Measurements from ENCODE around the gene TXLNB. TPM values are rescaled to one million over a fixed set of nuclear protein-coding genes. Genes with fewer than 3 reads are reported as not detected.
A peak's percentile ranks its signal among the peaks of the same experiment; 100 is the strongest.
"Not testable (repeated sequence)": the region's sequence is repeated elsewhere in the genome, so short reads cannot be mapped to it uniquely, and the experiment has no call there.

The TXLNB gene
- total RNA-seq, 1 experiment from 2014 or later = not detected

DNA sequence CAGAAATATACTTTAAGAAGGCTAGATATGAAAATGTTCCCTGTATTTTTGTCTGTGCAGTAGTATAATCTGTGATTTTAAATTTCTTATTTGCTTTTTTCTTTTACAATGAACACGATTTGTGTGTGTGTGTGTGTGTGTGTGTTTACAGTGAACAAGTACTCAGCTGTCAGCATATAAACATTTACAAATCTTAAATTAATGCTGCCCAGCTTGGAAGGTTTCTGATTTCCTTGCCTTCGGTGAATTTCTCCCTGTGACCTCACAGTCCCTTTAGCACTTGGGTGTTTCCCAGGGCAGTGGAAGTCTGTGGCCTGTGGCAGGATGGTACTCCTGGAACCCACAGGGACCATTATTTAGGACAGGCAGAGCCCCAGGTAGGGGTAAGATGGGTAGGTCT, 37.6 kb downstream of the TXLNB start:
- no peaks in the 10 kb centered on the region for H3K27me3 ChIP-seq
- H3K4me3 ChIP-seq = no peak overlapping the region
- H3K9me3 ChIP-seq = no peaks in the 10 kb centered on the region
- no peak for DNase-seq
- no peaks in the 10 kb centered on the region for H3K36me3 ChIP-seq

DNA sequence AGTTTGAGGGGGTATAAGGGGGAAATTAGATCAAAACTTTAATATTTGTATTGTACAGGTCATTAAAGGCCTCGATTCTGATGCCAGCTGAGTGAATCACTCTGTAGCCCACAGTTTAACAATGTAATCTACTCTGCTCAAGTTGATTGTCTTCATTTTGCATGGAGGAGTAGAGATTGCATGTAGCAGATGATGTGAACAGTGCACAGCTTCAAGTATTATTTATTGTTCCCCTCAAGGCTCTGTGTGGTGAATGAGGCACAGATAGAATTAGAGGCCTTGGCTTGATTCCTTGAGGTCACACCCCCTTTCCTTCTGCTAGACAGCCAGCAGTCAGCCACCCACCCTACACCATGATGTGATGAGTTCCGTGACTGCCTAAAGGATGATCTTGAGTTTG, 38.1 kb downstream of the TXLNB start:
- Histone ChIP-seq H3K27me3 (no peaks in the 10 kb centered on the region), H3K36me3 (no peaks in the 10 kb centered on the region), H3K4me3 (no peak overlapping the region), H3K9me3 (no peaks in the 10 kb centered on the region)
- no peak for DNase-seq

DNA sequence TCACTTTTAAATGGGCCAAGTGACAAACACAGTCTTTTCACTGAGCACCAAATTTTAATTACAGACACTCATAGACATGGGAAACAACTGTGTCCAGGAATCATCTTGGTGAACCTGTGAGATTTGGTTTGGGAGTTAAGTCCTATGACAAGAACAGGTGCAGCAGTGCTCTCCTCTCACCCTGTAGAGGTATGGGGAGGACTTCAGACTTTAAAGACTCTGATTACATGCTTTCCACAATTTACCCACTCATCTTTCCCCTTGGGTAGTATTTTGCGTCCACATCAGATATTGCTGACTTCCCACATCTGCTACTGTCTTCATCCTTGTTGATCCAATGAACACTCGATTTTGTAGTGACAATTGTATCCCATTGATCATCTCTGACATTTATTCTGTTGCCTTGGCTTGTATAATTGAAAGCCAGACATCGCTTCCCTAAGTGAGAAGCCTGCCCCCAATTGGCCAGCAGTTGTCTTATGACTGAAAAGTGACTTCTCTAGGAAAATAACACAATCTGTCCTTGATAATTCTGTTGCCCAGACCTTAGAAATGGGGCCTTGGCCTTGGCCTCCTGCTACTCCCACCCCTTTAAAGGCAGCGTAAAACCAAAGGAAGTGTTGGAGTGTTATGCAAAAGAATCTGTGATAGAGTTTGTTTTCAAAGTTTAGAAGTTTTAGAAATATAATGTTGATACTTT, 40.0 kb downstream of the TXLNB start:
- Histone ChIP-seq H3K27me3 (no peaks in the 10 kb centered on the region), H3K36me3 (no peaks in the 10 kb centered on the region), H3K4me3 (no peak overlapping the region), H3K9me3 (no peaks in the 10 kb centered on the region)
- DNase-seq = no peak

DNA sequence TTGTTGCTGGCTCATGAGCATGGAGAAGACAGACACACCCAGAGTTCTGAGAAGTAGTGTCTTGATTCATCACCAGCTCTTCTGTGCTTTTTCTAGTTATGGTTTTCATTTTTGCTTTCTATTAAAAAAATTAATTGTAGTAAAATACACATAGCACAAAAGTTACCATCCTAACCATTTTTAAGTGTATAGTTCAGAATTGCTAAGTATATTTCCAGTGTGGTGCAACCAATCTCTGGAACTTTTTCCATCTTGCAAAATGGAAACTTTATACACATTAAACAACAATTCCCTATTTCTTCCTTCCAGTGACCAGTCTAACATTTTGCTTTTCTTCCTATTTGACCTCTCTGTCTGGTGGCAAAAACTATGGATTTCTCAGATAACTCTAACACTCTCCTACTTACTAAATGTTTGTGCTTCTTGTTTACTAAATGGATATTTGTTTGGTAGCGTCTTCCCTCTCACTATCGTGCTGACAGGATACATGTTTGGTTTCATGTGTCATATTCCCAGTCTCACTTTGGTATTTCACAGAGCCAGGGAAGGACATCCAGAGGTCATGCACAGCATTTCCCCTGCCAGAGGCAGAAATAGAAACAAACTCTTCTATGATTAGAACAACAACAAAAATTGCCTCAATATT, 40.6 kb downstream of the TXLNB start:
- no peak overlapping the region for H3K4me3 ChIP-seq
- no peaks in the 10 kb centered on the region for H3K36me3 ChIP-seq
- no peaks in the 10 kb centered on the region for H3K9me3 ChIP-seq
- no peak for DNase-seq
- H3K27me3 ChIP-seq = no peaks in the 10 kb centered on the region

DNA sequence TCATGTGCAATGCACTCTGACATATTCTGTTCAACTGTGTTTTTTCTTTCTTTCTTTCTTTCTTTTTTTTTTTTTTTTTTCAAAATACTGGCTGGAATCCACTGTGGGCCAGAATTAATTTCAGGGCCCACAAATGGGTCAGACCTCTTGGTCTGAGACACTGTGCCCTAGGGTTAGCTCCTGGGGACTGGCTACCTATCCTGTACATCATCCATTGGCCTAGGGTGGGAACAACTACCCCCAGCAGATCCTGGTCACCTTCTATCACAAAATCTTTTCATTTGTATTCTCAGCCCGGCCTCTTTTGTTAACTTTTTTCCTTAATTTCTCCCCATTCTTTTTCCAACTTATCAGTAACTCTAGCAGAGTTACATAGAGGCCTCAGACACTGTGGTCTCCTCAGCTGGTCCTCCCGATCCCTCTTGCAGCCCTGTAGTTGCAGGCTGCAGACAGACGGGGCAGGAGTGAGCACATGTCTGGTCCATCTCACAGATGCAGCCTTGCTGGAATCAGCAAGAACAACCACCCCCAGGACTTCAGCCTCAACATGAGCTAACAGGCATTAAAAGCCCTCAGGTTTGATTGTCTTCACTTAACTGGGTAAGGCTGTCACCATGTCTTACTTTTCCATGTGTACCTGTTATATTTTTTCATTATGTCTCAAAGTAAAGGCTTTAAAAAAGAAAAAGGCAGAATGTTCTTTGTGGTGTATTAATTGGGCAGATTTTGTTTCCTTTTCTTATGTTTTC, 41.3 kb downstream of the TXLNB start:
- peak; percentile 62 for DNase-seq
- Histone ChIP-seq H3K36me3 (no peaks in the 10 kb centered on the region), H3K9me3 (no peaks in the 10 kb centered on the region), H3K27me3 (no peaks in the 10 kb centered on the region), H3K4me3 (no peak overlapping the region)

DNA sequence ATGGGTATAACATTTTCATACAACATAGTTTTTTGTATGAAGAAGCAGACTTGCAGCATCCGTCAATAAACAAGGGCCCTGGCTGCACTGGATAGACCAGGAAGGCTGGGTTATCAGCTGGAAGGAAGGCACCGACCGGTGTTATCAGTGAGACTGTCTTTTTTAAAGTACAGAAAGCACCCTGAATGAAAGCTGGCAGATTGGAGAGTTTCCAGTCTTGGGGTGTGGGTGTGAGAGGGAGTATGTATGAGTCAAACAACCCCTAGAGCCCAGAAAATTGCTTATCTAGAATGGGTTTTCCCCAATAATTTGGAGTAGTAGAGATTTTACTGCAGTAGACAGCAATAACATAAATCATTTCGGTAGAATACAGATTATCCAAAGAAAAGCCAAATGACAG, 42.4 kb downstream of the TXLNB start:
- Histone ChIP-seq H3K9me3 (no peaks in the 10 kb centered on the region), H3K27me3 (no peaks in the 10 kb centered on the region), H3K36me3 (no peaks in the 10 kb centered on the region), H3K4me3 (no peak overlapping the region)
- DNase-seq = no peak

DNA sequence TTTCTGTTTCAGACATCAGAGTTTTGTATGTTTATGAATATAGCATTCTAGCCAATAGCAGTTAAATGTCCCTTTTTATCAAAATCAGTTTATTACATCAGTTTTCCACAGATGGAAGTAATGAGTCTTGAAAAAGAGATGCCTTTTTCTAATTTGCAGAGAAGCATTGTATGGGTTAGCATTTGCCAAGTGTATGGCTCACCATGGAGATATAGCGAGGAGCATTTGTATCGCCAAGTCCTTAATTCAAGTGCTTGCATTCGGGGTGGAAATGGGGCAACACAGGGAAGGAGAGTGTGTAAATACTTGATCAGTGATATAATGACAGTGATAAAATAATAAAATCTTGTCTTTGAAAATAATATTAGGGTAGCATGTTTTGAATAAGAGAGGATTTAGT, 42.9 kb downstream of the TXLNB start:
- no peaks in the 10 kb centered on the region for H3K27me3 ChIP-seq
- no peak for DNase-seq
- no peaks in the 10 kb centered on the region for H3K9me3 ChIP-seq
- no peaks in the 10 kb centered on the region for H3K36me3 ChIP-seq
- H3K4me3 ChIP-seq = no peak overlapping the region

DNA sequence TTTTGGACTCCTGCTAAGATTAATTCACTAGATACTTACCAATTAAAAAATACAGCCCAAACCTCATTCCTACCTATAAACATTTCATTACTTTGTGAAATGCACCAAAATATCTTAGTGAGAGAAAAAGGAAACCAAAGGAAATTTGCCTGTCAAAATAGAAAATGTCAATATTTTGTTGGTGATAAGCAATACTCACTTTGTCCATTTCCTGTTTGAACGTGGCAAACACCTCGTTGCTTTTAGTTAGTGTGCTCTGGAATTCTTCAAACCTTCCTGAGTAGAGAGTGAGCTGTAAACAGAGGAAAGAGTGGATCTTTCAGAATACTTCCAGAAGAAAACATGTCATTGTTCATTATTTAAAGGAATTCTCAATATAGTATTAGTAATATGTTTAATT, 44.2 kb downstream of the TXLNB start:
- H3K4me3 ChIP-seq = no peak overlapping the region
- DNase-seq = no peak

DNA sequence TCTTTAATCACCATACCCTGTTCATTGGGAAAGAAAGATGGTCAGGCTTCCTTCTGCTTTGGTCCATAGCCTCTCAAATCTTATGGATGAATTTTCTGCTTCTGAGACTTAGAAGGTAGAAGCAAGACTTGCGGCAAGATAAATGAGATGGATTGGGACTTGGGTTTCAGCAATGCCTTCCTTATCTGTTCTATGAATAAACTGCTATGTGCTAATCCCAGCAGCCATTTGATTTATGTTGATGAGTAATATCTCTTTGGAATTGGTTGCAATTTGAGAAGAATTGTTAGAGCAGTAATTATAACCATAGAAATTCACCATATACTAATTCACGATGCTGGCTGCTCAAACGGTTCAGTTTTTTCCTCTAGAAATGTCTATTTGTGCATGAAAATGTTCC, 48.3 kb downstream of the TXLNB start:
- Histone ChIP-seq H3K9me3 (no peaks in the 10 kb centered on the region), H3K27me3 (no peaks in the 10 kb centered on the region), H3K4me3 (no peak overlapping the region), H3K36me3 (no peaks in the 10 kb centered on the region)
- DNase-seq = no peak

More for the DNA sequence above, 44.2 kb downstream of the TXLNB start:
- no peaks in the 10 kb centered on the region for H3K9me3 ChIP-seq
- H3K36me3 ChIP-seq = no peaks in the 10 kb centered on the region
- H3K27me3 ChIP-seq = no peaks in the 10 kb centered on the region

DNA sequence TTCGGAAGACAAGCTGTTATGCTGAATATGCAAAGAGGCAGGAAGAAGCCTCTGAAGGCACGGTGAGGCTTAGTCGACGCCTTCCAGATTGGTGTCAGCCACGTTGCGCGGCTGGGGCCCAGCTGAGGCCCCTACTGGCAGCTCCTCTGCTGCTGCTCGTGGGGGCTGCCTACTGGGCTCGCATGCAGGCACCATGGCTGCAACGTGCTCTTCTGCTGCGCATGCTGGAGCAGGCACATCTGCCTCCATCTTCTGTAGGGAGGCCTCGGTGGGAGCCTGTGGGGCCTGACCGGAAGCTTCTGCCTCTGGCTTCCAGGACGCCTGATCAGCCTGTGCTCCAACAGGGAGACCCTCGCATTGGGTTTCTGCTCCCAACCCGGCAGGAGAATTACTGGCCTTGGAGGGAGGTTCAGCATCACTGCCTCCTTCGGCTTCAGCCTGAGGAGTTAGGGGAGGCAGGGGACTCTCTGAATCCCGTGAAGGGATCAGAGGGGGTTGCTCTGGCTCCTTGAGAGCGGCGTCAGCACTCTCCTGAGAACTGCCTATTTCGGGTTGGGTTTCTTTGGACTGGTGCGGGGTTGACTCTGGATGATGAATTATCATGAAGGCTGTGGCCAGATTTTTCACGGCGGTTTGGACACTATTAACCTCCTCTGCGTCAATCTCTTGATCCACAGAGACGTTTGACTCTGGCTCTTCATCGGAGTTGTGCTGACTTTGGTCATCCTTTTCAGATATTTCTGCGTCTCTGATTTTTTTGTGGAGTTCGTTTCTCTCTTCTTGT, 49.1 kb downstream of the TXLNB start:
- H3K36me3 ChIP-seq = no peaks in the 10 kb centered on the region
- no peak overlapping the region for H3K4me3 ChIP-seq
- no peaks in the 10 kb centered on the region for H3K27me3 ChIP-seq
- no peaks in the 10 kb centered on the region for H3K9me3 ChIP-seq
- DNase-seq = no peak

DNA sequence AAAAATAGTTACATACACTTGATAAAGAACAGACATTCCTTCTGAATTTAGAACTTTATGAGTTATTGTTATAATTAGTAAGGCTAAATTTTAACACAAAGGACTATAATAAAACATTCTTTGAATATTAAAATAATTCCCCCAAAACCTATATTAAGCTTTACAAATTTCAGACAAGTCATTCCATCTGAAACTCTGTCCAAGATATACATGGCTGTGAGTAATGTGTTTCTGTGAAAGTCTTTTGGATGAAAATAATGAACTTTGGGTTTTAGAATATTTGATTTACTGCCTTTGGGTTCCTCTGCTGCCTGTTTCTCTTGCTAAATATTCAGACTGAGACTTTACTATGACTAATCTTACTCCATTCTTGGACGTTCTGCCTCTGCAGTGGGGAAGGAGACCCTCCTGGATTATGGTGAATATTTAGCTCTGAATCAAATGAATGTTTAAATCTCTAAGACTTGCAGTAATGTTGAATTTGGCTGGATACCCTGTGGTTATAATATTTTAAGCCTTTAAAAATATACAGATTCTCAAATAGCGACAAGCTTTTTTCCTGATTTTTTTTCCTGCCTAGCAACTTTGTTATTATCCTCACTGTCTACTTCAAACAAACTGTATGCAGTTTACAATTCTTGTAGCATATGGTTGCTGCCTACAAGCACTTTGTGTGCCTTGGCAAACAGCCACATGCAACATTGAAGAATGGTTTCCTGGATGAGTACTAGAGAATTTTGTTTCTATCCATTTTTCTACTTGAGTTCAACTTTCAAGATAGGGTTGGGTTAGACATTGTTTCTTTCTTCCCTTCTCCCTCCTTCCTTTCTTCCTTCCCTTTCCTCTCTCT, 51.4 kb downstream of the TXLNB start:
- H3K4me3 ChIP-seq = no peak overlapping the region

DNA sequence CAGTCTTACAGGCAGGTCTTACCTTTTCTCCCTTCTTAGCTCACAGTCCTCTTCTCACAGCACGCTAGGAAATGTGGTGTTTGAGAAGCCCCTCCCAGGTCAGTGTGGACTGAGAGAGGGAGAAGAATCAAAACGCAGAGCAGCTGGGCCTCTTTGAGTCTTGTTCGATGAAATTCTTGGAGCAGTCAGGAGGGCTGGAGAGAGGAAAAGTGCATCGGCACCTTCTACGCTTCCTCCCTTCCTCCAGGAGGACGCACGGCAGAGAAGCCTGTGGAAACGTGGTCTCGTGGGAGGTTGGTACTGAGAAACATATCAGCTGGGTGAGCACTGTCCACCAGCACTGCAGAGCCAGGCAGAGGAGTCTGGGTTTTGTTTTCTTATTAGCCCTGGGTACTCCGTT, 52.7 kb downstream of the TXLNB start:
- no peaks in the 10 kb centered on the region for H3K36me3 ChIP-seq
- no peak overlapping the region for H3K4me3 ChIP-seq
- H3K9me3 ChIP-seq = no peaks in the 10 kb centered on the region
- no peak for DNase-seq
- no peaks in the 10 kb centered on the region for H3K27me3 ChIP-seq

More for the DNA sequence above, 51.4 kb downstream of the TXLNB start:
- Histone ChIP-seq H3K36me3 (no peaks in the 10 kb centered on the region), H3K9me3 (no peaks in the 10 kb centered on the region), H3K27me3 (no peaks in the 10 kb centered on the region)
- peak; percentile 84 for DNase-seq

DNA sequence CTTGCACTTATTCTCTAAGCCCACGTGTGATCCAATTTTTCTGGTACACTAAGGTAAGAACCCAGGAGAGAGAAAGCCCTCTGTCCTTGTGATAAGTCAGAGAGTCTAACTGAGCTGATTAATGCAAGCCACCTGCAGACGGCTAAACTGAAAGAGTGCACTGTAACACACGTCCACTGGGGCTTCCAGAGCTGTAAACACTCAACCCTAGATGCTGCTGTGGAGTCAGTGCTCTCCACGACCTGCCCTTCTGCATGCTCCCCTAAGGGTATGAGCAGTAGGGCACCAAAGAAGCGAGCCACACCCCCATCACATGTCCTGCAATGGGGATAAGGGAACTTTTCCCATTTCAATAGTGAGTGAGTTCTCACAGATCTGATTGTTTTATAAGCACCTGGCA, 55.7 kb downstream of the TXLNB start:
- no peaks in the 10 kb centered on the region for H3K9me3 ChIP-seq
- no peak for DNase-seq
- no peaks in the 10 kb centered on the region for H3K27me3 ChIP-seq
- H3K36me3 ChIP-seq = no peaks in the 10 kb centered on the region
- no peak overlapping the region for H3K4me3 ChIP-seq

DNA sequence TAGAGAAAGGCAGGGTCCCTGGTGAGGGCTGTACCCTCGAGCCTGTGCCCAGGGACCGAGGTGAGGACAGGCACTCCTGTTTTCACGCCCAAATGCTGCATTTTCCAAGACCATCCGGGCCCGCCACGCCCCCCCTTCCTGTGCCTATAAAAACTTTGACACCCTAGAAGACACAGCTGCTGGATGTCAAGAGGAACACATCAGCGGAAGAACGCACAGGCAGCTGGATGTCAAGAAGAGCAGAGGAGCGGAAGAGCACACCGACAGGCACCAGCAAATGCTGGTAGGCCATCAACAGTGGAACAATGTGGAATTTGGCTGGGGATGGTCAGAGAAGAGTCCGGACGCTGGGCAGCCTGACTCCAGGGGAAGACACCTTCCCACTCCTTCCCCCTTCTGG, 56.1 kb downstream of the TXLNB start:
- no peak for DNase-seq
- H3K4me3 ChIP-seq = no peak overlapping the region
- no peaks in the 10 kb centered on the region for H3K36me3 ChIP-seq
- no peaks in the 10 kb centered on the region for H3K27me3 ChIP-seq
- H3K9me3 ChIP-seq = no peaks in the 10 kb centered on the region

DNA sequence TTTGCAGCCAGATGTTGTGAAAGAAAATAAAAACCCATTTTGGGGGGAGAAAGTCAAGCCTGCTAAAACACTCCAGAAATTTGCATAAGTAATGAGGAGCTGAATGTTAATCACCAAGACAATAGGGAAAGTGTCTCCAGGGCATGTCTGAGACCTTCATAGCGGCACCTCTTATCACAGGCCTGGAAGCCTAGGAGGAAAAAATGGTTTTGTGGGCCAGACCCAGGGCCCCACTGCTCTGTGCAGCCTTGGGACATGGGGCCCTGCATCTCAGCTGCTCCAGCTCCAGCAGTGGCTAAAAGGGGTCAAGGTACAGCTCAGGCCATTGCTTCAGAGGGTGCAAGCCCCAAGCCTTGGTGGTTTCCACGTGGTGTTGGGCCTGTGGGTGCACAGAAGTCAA, 57.6 kb downstream of the TXLNB start:
- not testable (repeated sequence) for H3K9me3 ChIP-seq, DNase-seq

DNA sequence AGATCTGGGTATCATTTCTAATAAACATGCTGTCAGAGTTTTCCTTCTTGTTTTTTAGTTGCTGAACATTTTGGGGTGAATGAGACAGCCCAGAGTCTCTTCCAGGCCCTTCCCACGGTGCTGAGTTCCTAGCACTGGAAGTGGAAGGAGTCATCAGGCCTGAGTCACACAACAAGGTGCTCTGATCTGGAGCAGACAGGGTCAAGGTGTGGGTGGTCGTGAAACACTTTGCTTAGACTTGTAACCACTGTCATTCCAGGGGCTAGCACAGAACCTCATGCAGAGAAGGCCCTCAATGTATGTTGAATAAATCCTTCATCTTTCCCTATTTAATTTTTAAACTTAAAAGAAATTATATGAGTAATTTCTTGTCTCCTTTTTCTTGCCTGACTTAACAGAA, 60.6 kb downstream of the TXLNB start:
- Histone ChIP-seq H3K36me3 (no peaks in the 10 kb centered on the region), H3K4me3 (no peak overlapping the region), H3K9me3 (no peaks in the 10 kb centered on the region), H3K27me3 (no peaks in the 10 kb centered on the region)
- no peak for DNase-seq

More for the DNA sequence above, 57.6 kb downstream of the TXLNB start:
- not testable (repeated sequence) for H3K4me3 ChIP-seq, H3K36me3 ChIP-seq, H3K27me3 ChIP-seq
